HG03108 (cell line): Measurements from ENCODE around the gene SMIM17.
A peak's percentile ranks its signal among the peaks of the same experiment; 100 is the strongest.

ENCODE experiments used
- ATAC-seq: cut with Tn5 transposase; IDR thresholded peaks from one replicate; pipeline ENCODE4 v1.9.1; 2021; ENCODE audit warnings: moderate library complexity; ENCODE audit not compliant: unreplicated experiment

Gene SMIM17

DNA sequence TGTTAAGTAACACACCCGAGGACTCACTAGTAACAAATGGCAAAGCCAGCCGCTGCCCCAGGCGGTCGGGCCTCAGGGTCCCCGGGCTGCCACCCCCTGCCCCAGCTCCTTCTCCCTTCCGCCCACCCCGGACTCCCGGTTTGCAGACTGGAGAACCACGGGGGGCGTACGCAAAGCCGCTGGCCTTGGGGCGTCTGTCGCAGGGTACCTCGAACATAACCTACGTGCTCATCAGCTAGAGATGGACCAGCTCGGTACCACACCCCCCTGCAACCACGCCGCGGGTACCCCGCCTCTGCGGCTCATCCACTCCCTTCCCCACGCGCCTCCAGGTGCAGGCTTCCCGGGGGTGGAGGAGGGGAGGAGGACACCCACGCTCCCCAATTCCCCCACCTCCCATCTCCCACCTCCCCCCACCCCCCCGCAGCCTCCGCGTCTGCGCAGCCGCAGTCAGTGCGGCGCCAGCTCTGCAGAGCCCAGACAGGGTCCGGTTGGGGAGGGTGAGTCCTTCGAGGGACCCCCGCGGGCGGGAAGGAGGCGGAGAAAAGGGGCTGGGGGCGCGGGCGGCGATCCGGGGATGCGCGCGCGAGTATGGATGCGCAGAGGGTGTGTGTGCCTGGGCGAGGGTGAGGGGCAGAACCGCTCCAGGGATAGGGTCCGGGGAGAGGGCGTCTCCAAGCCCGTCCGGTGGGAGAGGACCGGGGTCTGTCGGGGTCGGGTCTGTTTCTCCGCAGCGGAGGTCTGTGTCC lies at the start of gene SMIM17:
TSS of gene SMIM17 (plus strand) at position 449 of the 749 bp plus-strand sequence. CDS start 2,509 bp downstream, outside the sequence.
- no peak for ATAC-seq

DNA sequence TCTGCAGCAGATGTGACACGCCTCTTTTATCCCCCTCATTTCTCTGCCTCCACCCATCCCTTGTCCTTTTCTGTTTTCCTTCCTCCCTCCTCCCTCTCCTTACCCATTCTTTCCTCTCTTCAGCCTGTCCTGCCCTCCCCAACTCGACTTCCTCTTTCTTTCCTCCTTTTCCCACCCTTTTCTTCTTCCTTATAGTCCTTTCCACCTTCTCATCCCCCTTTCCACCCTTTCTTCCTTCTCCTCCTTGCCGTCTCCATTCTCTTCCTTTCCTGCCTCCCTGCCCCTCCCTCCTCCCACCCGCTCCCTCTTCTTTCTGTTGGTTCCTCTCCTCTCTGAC lies 48.5 kb upstream of the SMIM17 start:
- ATAC-seq = no peak

DNA sequence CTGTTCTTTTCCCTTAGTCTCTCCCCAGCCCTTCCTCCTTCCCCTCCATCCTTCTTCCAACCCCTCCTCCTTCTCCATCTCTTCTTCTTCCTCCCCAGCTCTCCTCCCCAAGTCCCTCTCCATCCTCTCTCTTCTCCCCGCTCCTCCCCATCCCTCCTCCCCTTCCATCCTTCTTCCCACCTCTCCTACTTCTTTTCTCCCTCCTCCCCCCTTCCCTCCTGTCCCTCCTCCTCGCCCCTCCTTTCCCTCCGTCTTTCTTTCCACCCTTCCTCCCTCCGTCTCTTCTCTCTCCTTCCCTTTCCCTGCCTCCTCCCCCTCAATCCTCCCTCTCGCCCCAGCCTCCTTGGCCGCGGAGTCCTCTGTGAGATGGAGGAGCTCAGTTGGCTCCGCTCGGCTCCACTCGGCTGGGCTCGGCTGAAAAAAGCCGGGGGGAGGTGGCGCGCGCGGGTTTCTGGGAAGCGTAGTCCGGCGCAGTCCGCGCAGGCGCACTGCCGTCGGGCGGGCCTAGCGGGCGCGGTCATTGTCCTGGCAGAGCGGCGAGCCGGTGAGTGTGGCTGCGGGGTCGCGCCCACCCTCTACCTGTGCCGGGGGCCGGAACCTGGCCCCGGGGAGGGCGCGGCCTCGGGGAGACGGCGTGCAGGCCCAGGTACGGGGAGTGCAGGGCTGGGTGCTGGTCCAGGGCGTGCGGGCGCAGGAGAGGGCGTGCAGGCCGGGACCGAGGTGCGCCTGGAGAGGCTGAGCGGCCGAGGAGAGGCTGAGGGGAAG lies 48.0 kb upstream of the SMIM17 start, which contains the start of gene ZNF71:
TSS of gene ZNF71 (plus strand) at position 520 of the 765 bp plus-strand sequence. CDS start 6,257 bp downstream, outside the sequence.
- peak; percentile 96 for ATAC-seq

DNA sequence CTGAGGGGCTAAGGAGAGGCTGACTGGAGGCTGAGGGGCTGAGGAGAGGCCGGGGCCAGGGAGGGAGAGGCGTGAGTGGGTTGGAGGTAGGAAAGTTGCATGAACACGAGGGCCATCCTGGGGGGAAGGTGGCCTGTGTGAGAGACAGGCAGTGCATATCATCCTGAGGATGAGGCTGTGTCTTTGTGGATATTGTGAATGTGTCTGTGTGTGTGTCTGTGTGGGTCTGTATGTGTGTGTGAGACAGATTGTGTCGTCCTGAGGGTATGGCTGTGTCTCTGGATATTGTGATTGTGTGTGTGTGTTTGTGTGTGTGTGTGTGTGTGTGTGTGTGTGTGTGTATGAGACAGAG lies 47.4 kb upstream of the SMIM17 start:
- ATAC-seq = no peak

DNA sequence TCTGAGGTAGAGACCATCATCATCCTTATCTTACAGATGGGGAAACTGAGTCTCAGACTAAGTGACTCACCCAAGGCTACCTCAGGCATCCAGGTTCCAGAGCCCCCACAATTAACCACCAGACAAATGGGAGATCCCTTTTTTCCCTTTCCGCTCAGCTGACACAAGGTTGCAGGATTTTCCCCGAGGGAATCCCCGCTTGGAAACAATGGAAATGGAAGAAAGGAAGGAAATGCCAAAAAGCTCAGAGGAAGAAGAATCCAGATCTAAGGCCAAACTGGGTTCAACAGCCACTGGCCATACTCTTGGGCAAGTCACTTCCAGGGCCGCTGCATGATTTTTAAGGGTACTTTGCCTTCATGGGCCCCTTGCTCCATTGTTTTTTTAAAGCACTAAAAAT lies 46.3 kb upstream of the SMIM17 start:
- ATAC-seq = no peak

DNA sequence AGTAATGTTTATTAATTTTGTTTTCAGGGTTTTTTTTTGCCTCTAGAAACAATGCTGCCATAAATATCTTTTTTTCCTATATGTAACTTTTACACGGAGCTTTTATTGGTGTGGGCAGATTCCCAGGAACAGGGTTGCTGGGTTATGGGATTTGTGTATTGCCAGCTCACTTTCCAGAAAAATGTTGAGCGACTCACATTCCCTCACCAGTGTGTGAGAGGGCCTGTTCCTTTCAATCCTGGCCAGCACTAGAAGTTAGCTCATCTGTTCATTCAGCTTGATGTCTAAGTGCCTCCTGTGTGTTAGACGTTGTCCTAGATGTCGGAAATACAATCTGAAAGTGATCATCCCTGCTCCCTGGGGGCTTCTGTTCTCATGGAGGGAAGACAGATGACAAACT lies 45.3 kb upstream of the SMIM17 start:
- no peak for ATAC-seq

DNA sequence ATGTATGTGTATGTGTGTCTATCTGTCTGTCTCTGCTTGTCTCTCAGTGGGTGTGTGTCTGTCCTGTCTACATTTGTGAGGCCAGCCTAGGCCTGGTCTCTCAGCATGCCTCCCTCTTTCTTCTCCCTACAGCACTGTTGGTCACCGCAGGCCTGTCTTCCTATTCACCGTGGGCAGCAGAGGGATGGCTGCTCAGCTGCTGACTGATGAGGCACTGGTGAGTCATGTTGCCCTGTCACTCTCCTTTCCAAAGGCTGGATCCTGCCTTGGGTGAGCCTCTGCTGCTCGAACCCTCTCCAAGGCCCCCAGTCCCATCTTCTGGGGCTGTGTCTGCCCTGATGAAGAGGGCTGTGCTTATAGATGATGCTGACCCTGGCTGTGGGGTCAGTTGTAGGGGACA lies 41.6 kb upstream of the SMIM17 start:
- no peak for ATAC-seq

DNA sequence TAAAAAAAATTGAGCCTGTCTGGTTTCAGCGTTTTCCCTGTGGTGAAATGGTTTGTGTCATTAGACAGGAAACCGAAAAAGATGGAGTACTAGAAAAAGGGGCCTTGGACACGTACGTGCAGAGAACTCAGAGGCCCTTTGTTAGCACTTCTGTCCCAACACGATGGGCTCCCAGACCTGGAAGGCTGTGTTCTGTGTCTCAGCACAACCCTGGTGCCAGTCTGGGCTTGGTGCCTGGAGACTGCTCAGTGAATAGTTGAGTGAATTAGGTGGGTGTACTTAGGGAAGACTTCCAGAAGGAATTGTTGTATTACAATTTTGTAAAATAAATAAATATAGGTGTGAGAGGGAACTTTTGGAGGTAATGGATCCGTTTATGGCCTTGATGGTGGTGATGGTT lies 39.1 kb upstream of the SMIM17 start:
- ATAC-seq = no peak

DNA sequence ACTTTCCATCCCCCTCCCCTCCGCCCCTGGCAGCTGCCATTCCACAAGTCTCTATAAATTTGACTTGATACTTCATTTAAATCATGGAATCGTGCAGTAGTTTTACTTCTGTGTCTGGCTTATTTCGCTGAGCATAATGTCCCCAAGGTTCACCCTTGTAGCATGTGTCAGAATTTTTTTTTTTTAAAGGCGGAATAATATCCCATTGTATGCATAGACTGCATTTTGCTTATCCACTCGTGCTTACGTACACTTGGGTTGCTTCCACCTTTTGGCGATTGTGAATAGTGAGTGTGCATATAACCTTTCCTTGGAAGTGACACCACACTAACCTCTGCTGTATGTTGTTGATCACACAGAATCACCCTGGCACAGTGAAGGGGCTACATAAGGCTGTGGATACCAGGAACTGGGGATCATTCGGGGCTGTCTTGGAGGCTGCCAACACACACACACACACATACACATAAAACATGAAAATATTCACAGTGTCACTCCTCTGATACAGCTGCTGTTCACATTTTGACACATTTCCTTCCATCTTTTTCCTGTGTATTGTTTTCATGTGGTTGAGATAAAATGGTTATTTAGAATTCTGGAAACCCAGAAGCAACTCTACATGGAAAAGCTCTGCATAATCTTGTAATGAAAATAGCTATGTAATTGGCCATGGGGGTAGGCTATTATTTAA lies 34.5 kb upstream of the SMIM17 start:
- ATAC-seq = no peak

DNA sequence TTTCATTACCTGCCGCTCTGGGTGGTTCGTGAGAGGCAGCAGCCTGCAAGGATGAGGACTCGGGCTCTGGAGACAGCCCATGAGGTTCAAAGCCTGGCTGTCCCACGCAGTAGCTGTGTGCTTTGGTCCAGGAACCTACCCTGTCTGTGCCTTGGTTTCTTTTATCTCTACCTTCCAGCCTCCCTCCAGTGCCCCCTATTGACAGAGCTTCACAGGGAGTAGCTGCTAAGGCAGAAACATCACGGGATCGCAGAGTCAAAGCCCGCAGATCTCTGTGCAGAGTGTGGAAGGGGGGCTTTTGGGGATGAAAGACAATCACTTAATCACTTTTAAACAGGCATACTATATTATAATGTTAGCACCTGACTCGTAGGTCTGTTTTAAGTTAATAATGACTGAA lies 31.7 kb upstream of the SMIM17 start:
- no peak for ATAC-seq

DNA sequence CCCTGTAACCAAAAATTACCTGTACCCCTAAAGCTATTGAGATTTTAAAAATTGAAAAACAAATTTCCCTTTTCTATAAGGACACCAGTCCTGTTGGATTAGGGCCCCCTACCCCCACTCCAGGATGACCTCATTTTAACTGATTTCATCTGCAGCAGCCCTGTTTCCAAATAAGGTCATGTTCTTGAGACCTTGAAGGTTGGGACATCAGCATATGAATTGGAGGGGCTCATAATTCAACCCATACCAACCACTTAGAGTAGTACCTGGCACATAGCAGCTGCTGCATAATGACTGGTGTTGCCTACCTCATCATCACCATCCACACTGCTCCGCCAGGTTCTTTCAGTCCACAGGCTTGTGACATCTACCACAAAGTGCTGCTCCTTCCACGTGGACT lies 30.2 kb upstream of the SMIM17 start:
- ATAC-seq = no peak

DNA sequence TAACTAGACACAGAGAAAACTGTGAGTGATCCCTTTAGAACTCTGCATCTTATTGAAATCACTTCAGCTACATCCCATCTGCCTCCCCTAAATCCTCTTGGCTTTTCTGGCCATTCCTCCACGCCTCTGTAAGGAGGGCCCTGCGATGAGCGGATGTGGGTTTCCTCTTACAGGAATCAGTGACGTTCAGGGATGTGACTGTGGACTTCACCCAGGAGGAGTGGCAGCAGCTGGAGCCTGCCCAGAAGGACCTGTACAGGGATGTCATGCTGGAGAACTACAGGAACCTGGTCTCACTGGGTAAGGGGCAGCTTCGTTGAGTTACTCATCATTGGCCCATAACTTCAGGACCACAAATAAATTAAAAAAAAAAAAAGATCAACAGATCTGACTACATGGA lies 29.3 kb upstream of the SMIM17 start:
- ATAC-seq = no peak

DNA sequence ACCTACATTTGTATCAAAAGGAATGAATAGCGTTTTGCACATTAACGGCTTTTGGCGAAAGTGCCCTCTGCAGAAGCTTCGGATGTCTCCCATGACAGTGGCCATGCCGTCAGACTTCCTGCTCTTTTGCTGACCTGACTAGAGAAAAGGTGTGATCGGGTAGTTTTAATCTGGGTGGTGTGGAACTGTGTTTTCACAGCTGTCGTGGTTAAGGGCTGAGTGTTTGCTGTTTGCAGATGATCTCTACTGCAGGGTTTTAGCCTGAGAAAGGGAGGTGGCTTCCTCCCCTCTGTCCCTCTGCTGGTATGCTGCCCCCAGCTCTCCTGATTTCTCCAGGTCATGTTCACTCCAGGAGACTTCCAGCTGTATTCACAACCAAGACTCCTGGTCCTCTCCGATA lies 25.4 kb upstream of the SMIM17 start:
- no peak for ATAC-seq

DNA sequence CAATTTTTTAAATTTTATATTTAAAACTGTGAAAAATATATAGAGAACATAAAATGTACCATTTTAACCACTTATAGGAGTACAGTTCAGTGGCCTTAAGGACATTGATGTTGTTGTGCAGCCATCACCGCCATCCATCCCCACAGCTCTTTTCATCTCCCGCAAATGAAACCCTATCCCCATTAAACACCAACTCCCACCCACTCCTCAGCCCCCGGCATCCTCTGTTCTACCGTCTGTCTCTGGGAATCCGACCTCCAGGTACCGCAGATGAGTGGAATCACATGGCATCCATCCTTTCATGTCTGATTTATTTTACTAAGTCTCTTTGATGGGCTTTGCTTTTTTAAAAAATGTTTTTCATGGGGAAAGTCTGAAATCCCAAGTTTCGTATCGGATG lies 23.8 kb upstream of the SMIM17 start:
- no peak for ATAC-seq

DNA sequence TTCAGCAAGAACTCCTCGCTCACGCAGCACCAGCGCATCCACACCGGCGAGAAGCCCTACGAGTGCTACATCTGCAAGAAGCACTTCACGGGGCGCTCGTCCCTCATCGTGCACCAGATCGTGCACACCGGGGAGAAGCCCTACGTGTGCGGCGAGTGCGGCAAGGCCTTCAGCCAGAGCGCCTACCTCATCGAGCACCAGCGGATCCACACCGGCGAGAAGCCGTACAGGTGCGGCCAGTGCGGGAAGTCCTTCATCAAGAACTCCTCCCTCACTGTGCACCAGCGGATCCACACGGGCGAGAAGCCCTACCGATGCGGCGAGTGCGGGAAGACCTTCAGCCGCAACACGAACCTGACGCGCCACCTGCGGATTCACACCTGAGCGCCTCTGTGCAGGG lies 20.6 kb upstream of the SMIM17 start:
- no peak for ATAC-seq

DNA sequence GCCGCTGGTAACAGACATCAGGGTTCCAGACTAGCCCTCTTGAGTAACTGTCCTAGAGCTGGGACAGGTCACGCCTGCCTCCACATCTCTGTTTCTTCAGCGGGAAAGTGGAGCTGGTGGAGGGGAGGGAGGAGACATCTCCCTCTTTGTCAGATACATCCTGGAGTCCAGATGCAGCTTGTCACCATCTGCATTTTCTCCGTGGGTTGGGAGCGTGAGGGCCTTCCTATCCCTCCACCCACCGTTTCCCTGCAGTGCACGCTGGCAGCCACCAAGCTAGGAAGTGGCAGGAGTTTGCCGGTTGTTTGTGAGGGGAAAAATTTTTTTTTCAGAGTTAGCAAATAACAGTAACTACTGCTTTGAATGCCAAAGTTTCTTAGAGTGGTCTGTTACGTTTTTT lies 20.0 kb upstream of the SMIM17 start:
- ATAC-seq = no peak

DNA sequence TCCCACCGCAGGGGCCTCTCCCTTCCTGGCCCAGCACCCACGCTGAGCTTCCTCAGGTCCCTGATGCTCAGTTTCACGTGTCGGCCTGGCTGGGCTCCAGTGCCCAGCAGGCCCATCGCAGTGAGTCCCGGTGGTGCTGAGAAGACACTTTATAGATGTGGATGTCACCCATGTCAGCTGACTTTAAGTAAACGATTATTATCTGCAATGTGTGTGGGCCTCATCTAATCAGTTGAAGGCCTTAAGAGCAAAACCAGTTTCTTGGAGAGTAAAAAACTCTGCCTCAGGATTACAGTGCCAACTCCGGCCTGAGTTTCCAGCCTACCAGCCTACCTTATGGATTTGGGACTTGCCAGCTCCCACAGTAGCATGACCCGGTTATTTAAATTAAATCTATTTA lies 17.3 kb upstream of the SMIM17 start:
- no peak for ATAC-seq

DNA sequence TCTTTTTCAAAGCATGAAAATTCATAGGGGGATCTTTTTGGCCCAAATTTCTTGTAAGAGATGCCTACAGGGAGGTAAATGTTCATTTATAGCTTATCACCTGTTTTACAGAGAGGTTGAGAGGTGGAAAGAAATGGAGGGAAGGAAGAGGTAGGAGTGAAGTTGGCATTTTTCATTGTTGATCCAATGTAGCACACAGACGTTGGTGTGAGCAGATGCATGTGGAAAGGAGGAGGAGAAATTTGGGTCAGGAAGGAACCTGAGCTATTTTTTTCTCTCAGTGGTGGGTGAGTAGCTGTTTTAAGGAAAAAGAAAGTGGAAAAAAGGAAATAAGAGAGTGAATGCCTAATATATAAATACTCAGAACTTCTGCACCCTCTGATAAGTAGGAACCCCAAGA lies 9.9 kb upstream of the SMIM17 start:
- ATAC-seq = no peak

DNA sequence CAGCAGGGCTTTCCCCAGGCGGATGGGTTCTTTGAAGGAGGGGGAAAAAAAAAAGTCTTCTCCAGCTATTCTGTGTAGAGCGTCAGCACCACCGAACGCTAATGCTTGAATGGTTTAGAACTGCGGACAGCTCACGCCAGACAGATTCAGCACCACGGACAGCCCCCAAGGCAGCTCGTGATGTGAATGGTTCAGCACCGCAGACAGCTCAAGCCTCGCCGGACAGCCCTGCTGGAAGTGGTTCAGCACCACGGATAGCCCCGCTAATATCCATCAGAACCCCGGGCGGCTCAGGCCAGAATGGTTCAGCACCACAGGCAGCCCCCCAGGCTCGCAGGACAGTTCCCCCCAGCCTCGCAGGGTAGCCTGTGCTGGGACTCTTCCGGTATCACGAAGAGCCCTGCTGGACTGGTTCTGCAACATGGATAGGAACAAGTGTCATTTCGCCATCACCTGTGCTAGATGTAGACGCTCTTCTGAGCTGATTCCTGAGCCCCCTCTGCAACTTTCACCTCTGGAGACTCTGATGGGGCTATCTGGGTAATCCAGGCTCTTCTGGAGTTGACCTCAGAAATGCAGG lies 4.9 kb upstream of the SMIM17 start:
- ATAC-seq = no peak

DNA sequence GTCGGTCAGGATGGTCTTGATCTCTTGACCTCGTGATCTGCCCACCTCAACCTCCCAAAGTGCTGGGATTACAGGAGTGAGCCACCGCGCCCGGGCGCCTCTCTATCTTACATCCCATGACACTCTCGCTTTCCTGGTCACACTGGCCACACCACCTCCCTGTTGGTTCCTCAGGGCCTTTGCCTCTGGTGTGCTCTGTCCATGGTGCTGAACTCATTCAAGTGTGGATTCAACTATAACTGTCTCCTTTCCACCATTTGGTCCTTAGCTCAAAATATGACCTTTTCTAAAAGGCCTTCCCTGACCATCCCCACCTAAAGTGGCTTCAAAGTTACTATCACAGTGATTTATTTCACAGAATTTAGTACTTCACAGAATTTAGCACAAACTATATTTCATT lies 3.7 kb upstream of the SMIM17 start:
- ATAC-seq = no peak

DNA sequence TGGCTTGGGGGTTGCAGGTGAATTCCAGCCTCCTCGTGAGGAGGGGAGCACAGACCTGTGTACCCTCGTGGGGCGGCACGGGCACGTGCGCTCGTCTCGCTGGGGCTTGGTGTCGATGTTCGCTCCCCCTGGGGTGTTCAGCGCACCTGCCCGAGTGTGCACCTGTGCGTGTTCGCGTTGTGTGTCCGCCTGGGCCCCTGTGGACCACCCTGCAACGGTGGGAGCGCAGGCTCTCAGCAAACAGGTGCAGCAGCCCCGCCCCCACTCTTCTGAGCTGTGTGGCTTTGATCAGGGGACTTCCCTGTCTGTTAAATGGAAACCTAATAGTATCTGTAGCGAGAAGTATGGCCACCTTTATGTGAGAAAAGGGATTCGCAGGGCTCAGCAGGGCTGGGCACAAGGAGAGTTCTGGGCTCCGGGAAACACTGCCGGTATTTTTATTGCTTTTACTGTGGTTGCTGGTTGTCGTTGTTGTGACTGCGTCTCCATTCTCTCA lies 549 bp downstream of the SMIM17 start:
- ATAC-seq = no peak

DNA sequence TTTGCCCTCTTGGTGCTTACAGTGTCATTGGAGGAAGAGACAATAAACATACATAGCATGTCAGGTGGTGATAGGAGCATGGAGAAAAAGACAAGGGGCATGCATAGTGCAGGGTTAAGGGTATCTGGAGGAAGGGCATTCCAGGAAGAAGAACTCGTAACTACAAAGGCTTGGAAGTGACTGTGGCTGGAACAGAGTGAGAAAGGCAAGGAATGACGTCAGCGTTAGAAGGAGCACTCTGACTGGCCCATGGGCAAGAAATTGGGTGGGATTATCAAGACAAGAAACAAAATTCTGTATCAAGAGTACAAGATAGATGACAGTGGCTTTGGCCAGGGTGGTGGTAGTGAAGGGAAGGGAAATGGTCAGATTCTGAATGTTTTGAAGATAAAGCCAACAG lies 11.2 kb downstream of the SMIM17 start:
- no peak for ATAC-seq
